SU-DHL-6 (cell line): ENCODE results near the gene WDR83.

Experiments used
- EZH2phosphoT487 ChIP-seq: fragments of 200-600 bp; sonication (generic), shearing (Covaris generic); conservative IDR thresholded peaks from 2 replicates; pipeline ENCODE4 v1.6.1; 2018; ENCODE audit warnings: mild to moderate bottlenecking, antibody characterized with exemption, low read length, moderate library complexity, mixed read lengths
- TF ChIP-seq, protein P1 (sequence below): fragments of 200-600 bp; sonication (generic); IDR thresholded peaks from one replicate; pipeline ENCODE4 v1.5.1; 2017; ENCODE audit warnings: antibody characterized with exemption, mild to moderate bottlenecking, low read length, moderate library complexity; ENCODE audit not compliant: insufficient read depth, poor library complexity, severe bottlenecking

DNA sequence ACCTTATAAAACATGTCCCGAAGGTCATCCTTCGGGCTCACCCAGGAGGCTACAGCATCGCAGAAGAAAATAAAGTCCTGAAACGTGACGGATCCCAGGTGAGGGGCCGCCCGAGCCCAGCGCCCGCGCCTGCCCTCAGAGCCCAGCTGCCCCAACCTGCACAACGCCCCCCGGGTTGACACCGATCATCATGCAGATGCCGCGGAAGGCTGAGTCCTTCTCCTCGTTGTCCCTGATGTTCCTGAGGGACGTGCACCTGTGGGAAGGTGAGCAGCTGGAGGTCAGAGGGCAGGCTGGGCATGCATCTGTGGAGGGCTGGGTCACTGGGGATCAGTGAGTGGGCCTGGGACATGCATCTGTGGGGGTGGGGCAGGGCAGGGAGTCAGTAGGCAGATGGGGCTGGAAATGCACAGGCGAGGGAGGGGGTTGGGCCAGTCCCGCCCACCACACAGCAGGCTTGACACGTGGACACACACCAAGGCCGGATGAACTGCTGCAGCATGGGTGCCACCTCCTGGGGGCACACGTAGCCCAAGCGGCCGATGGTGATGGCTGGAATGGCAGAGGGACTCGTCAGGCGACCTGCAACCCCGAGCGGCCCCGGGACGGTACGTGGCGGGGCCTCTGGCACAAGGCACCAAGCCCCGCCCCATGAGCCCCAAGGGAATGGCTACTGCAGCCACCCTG, 35.1 kb downstream of the WDR83 start:
- TF ChIP-seq, protein P1, sequence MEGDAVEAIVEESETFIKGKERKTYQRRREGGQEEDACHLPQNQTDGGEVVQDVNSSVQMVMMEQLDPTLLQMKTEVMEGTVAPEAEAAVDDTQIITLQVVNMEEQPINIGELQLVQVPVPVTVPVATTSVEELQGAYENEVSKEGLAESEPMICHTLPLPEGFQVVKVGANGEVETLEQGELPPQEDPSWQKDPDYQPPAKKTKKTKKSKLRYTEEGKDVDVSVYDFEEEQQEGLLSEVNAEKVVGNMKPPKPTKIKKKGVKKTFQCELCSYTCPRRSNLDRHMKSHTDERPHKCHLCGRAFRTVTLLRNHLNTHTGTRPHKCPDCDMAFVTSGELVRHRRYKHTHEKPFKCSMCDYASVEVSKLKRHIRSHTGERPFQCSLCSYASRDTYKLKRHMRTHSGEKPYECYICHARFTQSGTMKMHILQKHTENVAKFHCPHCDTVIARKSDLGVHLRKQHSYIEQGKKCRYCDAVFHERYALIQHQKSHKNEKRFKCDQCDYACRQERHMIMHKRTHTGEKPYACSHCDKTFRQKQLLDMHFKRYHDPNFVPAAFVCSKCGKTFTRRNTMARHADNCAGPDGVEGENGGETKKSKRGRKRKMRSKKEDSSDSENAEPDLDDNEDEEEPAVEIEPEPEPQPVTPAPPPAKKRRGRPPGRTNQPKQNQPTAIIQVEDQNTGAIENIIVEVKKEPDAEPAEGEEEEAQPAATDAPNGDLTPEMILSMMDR, result no peak
- no peak for TF ChIP-seq EZH2phosphoT487
